ENCODE data around the gene DDX51.
"Not testable (repeated sequence)": the region's sequence is repeated elsewhere in the genome, so short reads cannot be mapped to it uniquely, and the experiment has no call there.

DDX51 gene

GRCh38 chr12:132111654-132112304, 32.3 kb downstream of the DDX51 start:
- DNase-seq: no peak

- DNase-seq: no peak
These were observed 33.4 kb downstream of the DDX51 start for GRCh38 chr12:132110677-132111076.

- no peak for DNase-seq
These were observed 34.4 kb downstream of the DDX51 start for GRCh38 chr12:132109741-132110140.

- no peak for DNase-seq
These were observed 35.8 kb downstream of the DDX51 start for GRCh38 chr12:132108211-132108832.

- DNase-seq: no peak
These were observed 37.2 kb downstream of the DDX51 start for GRCh38 chr12:132106921-132107320.

GRCh38 chr12:132105467-132105866, 38.7 kb downstream of the DDX51 start:
- no peak for DNase-seq

- DNase-seq: no peak
These were observed 40.4 kb downstream of the DDX51 start for GRCh38 chr12:132103542-132104308.

GRCh38 chr12:132103072-132103471, 41.0 kb downstream of the DDX51 start:
- not testable (repeated sequence) for DNase-seq

- no peak for DNase-seq
These were observed 41.8 kb downstream of the DDX51 start for GRCh38 chr12:132102297-132102696.

GRCh38 chr12:132100306-132101065, 43.6 kb downstream of the DDX51 start:
- DNase-seq: no peak

- no peak for DNase-seq
These were observed 44.4 kb downstream of the DDX51 start for GRCh38 chr12:132099739-132100138.

GRCh38 chr12:132095520-132096409, 48.4 kb downstream of the DDX51 start:
- no peak for DNase-seq

- no peak for DNase-seq
These were observed 49.7 kb downstream of the DDX51 start for GRCh38 chr12:132094269-132094891.

- no peak for DNase-seq
These were observed 54.7 kb downstream of the DDX51 start for GRCh38 chr12:132089407-132089910.
